HG03196 (cell line): ENCODE data around the gene LRP5.
"Not testable (repeated sequence)": the region's sequence is repeated elsewhere in the genome, so short reads cannot be mapped to it uniquely, and the experiment has no call there.

Experiments used
- ATAC-seq: cut with Tn5 transposase; IDR thresholded peaks from one replicate; pipeline ENCODE4 v1.9.1; 2021; ENCODE audit not compliant: unreplicated experiment

The LRP5 gene

GRCh38 chr11:68413591-68413999, 101.2 kb downstream of the LRP5 start:
- no peak for ATAC-seq

- no peak for ATAC-seq
Observed at GRCh38 chr11:68414496-68415221, 102.3 kb downstream of the LRP5 start.

- no peak for ATAC-seq
Observed at GRCh38 chr11:68416070-68416578, 103.7 kb downstream of the LRP5 start.

- ATAC-seq, result no peak
Observed at GRCh38 chr11:68418648-68419047, 106.3 kb downstream of the LRP5 start.

- ATAC-seq, result no peak
Observed at GRCh38 chr11:68420171-68420570, 107.8 kb downstream of the LRP5 start.

GRCh38 chr11:68423481-68423880, 111.1 kb downstream of the LRP5 start:
- no peak for ATAC-seq

GRCh38 chr11:68424101-68424632, 111.8 kb downstream of the LRP5 start:
- ATAC-seq, result no peak

- no peak for ATAC-seq
Observed at GRCh38 chr11:68424981-68425865, 112.8 kb downstream of the LRP5 start.

- no peak for ATAC-seq
Observed at GRCh38 chr11:68425866-68426380, 113.5 kb downstream of the LRP5 start.

GRCh38 chr11:68429661-68430060, 117.3 kb downstream of the LRP5 start:
- ATAC-seq, result no peak

- no peak for ATAC-seq
Observed at GRCh38 chr11:68430384-68430783, 118.0 kb downstream of the LRP5 start.

GRCh38 chr11:68430801-68431200, 118.4 kb downstream of the LRP5 start:
- no peak for ATAC-seq

GRCh38 chr11:68431984-68432645, 119.7 kb downstream of the LRP5 start:
- no peak for ATAC-seq

GRCh38 chr11:68432874-68433273, 120.5 kb downstream of the LRP5 start:
- no peak for ATAC-seq

- no peak for ATAC-seq
Observed at GRCh38 chr11:68433541-68433940, 121.2 kb downstream of the LRP5 start.

GRCh38 chr11:68434159-68434558, 121.8 kb downstream of the LRP5 start:
- not testable (repeated sequence) for ATAC-seq

- no peak for ATAC-seq
Observed at GRCh38 chr11:68436162-68436888, 123.9 kb downstream of the LRP5 start.

GRCh38 chr11:68436985-68437926, 124.9 kb downstream of the LRP5 start:
- ATAC-seq, result no peak
